Panc1 (cell line): Measurements from ENCODE around the gene SCGB1D2. TPM values are rescaled to one million over a fixed set of nuclear protein-coding genes. Genes with fewer than 3 reads are reported as not detected.
A peak's percentile ranks its signal among the peaks of the same experiment; 100 is the strongest.

Experiments
- ATAC-seq: fragments of 200-7000 bp; cut with Tn5 transposase; 2 replicates; pipeline ENCODE4 v1.9.1; 2020; ENCODE audit warnings: mild to moderate bottlenecking, moderate library complexity
- BruUV-seq: library from RNA; stranded (reverse); fragments of 400-500 nt; replicated peaks from 2 replicates; lab custom pipeline; 2021; lab: Mats Ljungman, UMichigan
- CTCF ChIA-PET: fragments of 300-600 bp; sonication (Branson Sonifier 250); formaldehyde crosslinking; loops from one replicate; lab custom pipeline; 2022; ENCODE audit warnings: antibody characterized with exemption; lab: Charles Lee
- POLR2A ChIA-PET: fragments of 300-600 bp; sonication (Branson Sonifier 250); formaldehyde crosslinking; loops from one replicate; lab custom pipeline; 2022; ENCODE audit warnings: antibody characterized with exemption; lab: Charles Lee
- DNase-seq: peaks from one replicate; pipeline ENCODE4 v3.0.0-alpha.2; 2010; ENCODE audit warnings: low read depth, low spot score
- H3K27ac ChIP-seq: 2 replicates; pipeline ENCODE4 v1.5.1; 2011; ENCODE audit warnings: mild to moderate bottlenecking, low read length, inconsistent platforms
- H3K27me3 ChIP-seq: fragments of 200-500 bp; sonication (Bioruptor generic); 2 replicates; pipeline ENCODE4 v1.6.0; 2014; ENCODE audit warnings: low read length, inconsistent platforms; ENCODE audit not compliant: control insufficient read depth, insufficient read depth
- H3K36me3 ChIP-seq: fragments of 200-500 bp; sonication (Bioruptor generic); 2 replicates; pipeline ENCODE4 v1.5.1; 2014; ENCODE audit warnings: inconsistent platforms, mild to moderate bottlenecking, low read length, moderate library complexity; ENCODE audit not compliant: control insufficient read depth, insufficient read depth
- H3K4me1 ChIP-seq: 2 replicates; pipeline ENCODE4 v1.5.1; 2011; ENCODE audit warnings: inconsistent platforms, mild to moderate bottlenecking, low read length, moderate library complexity; ENCODE audit not compliant: control insufficient read depth, insufficient read depth
- H3K4me3 ChIP-seq, 2 experiments: 2 replicates each; pipeline ENCODE4 v1.5.1; 2011 to 2012; ENCODE audit warnings: low read depth in 2 of 2, low read length in 2 of 2, mild to moderate bottlenecking in 2 of 2, inconsistent platforms in 1 of 2, moderate library complexity in 1 of 2
- H3K9me3 ChIP-seq: fragments of 200-500 bp; sonication (Bioruptor generic); 2 replicates; pipeline ENCODE4 v1.5.1; 2014; ENCODE audit warnings: low read depth, mild to moderate bottlenecking, inconsistent platforms, low read length, moderate library complexity; ENCODE audit not compliant: control insufficient read depth, insufficient read depth
- CTCF ChIP-seq: fragments of 450-650 bp; IDR thresholded peaks from 2 replicates; pipeline ENCODE4 v1.5.1; 2017; ENCODE audit warnings: mild to moderate bottlenecking
- POLR2AphosphoS5 ChIP-seq: IDR thresholded peaks from 2 replicates; pipeline ENCODE4 v1.6.1; 2012; ENCODE audit warnings: mild to moderate bottlenecking, low read depth, low read length, moderate library complexity
- REST ChIP-seq, 2 experiments: IDR thresholded peaks; 2 replicates each; pipeline ENCODE4 v1.6.1; 2011 to 2012; ENCODE audit warnings: low read depth in 2 of 2, control low read depth in 1 of 2, low read length in 1 of 2, mild to moderate bottlenecking in 1 of 2, moderate library complexity in 1 of 2; ENCODE audit not compliant: insufficient read depth in 1 of 2
- SIN3A ChIP-seq: IDR thresholded peaks from 2 replicates; pipeline ENCODE4 v1.6.1; 2012; ENCODE audit warnings: low read depth, mild to moderate bottlenecking, low read length, moderate library complexity, borderline replicate concordance; ENCODE audit not compliant: insufficient read depth
- TCF7L2 ChIP-seq: IDR thresholded peaks from 2 replicates; pipeline ENCODE4 v1.6.1; 2011; ENCODE audit warnings: mild to moderate bottlenecking, low read depth, low read length, inconsistent platforms
- in situ Hi-C: cut with HindIII; loops from 2 replicates; pipeline ENCODE4 v1.10.0; 2016; ENCODE audit warnings: low sequenced_read_pairs, low pct_unique_long_range_greater_than_20kb
- intact Hi-C: fragments of 100-400 bp; cut with micrococcal nuclease; formaldehyde crosslinking; loops from one replicate; pipeline ENCODE4 v1.10.0; 2022; ENCODE audit not compliant: unreplicated experiment
- total RNA-seq: library from RNA; stranded (reverse); gene quantifications from one replicate; pipeline ENCODE4 v1.2.1, GENCODE V29; 2021; ENCODE audit not compliant: unreplicated experiment

Gene SCGB1D2
- total RNA-seq, 1 experiment from 2014 or later = 0.85 TPM

- no TSS peak for BruUV-seq
- in situ Hi-C loops (no loop called here), intact Hi-C loops (no loop called here)
- Histone ChIP-seq H3K4me1 (peaks cover 11% of the 10 kb centered on the region), H3K36me3 (no peaks in the 10 kb centered on the region), H3K27me3 (peaks cover 2% of the 10 kb centered on the region), H3K27ac (0 out of 2 replicates have a peak overlapping the region, but pooled peaks have one; percentile 55), H3K9me3 (no peaks in the 10 kb centered on the region), H3K4me3 (no peak overlapping the region)
- DNase-seq (no peak), ATAC-seq (no peak)
- POLR2A ChIA-PET = no interaction called here
- CTCF ChIA-PET = no interaction called here
- TF ChIP-seq POLR2AphosphoS5 (no peak), CTCF (no peak), SIN3A (no peak), REST (IDR thresholded peaks at IDR 0.05; ENCODE audit: insufficient read depth in 1 of 2, low read depth in 2 of 2, low read length in 1 of 2) (no peak), TCF7L2 (no peak)
These were observed 944 bp upstream of the SCGB1D2 start for GRCh38 chr11:62241095-62241494.

GRCh38 chr11:62245271-62245753, 3.3 kb downstream of the SCGB1D2 start:
- H3K4me3 ChIP-seq = no peak overlapping the region
- DNase-seq (no peak), ATAC-seq (no peak)
- in situ Hi-C loops = no loop called here
- H3K9me3 ChIP-seq = no peaks in the 10 kb centered on the region
- H3K4me1 ChIP-seq = peaks cover 11% of the 10 kb centered on the region
- BruUV-seq = no TSS peak
- ChIA-PET POLR2A (no interaction called here), CTCF (no interaction called here)
- H3K27ac ChIP-seq = no peak overlapping the region
- TF ChIP-seq SIN3A (no peak), REST (IDR thresholded peaks at IDR 0.05; ENCODE audit: insufficient read depth in 1 of 2, low read depth in 2 of 2, low read length in 1 of 2) (peak; percentile 89 to 92), POLR2AphosphoS5 (no peak), TCF7L2 (no peak), CTCF (peak; percentile 44)
- intact Hi-C loops = no loop called here
- no peaks in the 10 kb centered on the region for H3K36me3 ChIP-seq
- peaks cover 4% of the 10 kb centered on the region; the same call in 1 of the 2 replicates for H3K27me3 ChIP-seq
